Caco-2 (cell line): ENCODE results near the gene BIRC7. TPM values are rescaled to one million over a fixed set of nuclear protein-coding genes. Genes with fewer than 3 reads are reported as not detected.

Experiments used
- BruUV-seq: library from RNA; stranded (reverse); fragments of 400-500 nt; replicated peaks from 2 replicates; lab custom pipeline; 2021; lab: Mats Ljungman, UMichigan
- CTCF ChIA-PET: fragments of 300-600 bp; sonication (Branson Sonifier 250); formaldehyde crosslinking; loops from one replicate; lab custom pipeline; 2022; ENCODE audit warnings: antibody characterized with exemption; lab: Charles Lee
- POLR2A ChIA-PET: fragments of 300-600 bp; sonication (Branson Sonifier 250); formaldehyde crosslinking; loops from one replicate; lab custom pipeline; 2022; ENCODE audit warnings: antibody characterized with exemption; lab: Charles Lee
- DNase-seq, 2 experiments: peaks; one replicate each; pipeline versions ENCODE4 v3.0.0 to v3.0.0-alpha.2; 2020 to 2022
- H3K27me3 ChIP-seq: replicated peaks from 2 replicates; pipeline ENCODE4 v1.6.0; 2011; ENCODE audit warnings: low read length; ENCODE audit not compliant: control insufficient read depth, insufficient read depth
- H3K36me3 ChIP-seq: 2 replicates; pipeline ENCODE4 v1.5.1; 2011; ENCODE audit warnings: low read length; ENCODE audit not compliant: control insufficient read depth, insufficient read depth
- H3K4me1 ChIP-seq: fragments of 250-450 bp; sonication (Bioruptor Pico); 2 replicates; pipeline ENCODE4 v1.5.1; 2020; ENCODE audit warnings: mild to moderate bottlenecking
- H3K4me3 ChIP-seq: 2 replicates; pipeline ENCODE4 v1.5.1; 2011; ENCODE audit warnings: low read depth, mild to moderate bottlenecking, control low read depth, low read length
- H3K9me3 ChIP-seq: fragments of 250-450 bp; sonication (Bioruptor Pico); 2 replicates; pipeline ENCODE4 v1.5.1; 2020; ENCODE audit warnings: mild to moderate bottlenecking, moderate library complexity
- H3K27ac Mint-ChIP-seq: one replicate; pipeline ENCODE4 v1.8.0; 2022; ENCODE audit warnings: mixed read lengths; ENCODE audit not compliant: unreplicated experiment
- H3K27me3 Mint-ChIP-seq: one replicate; pipeline ENCODE4 v1.8.0; 2022; ENCODE audit warnings: mixed read lengths; ENCODE audit not compliant: insufficient read depth, unreplicated experiment
- H3K36me3 Mint-ChIP-seq: one replicate; pipeline ENCODE4 v1.8.0; 2022; ENCODE audit warnings: mild to moderate bottlenecking, mixed read lengths; ENCODE audit not compliant: insufficient read depth, unreplicated experiment
- H3K4me1 Mint-ChIP-seq: one replicate; pipeline ENCODE4 v1.8.0; 2022; ENCODE audit warnings: low read depth, mixed read lengths; ENCODE audit not compliant: unreplicated experiment
- H3K4me3 Mint-ChIP-seq: one replicate; pipeline ENCODE4 v1.8.0; 2022; ENCODE audit warnings: mild to moderate bottlenecking, moderate library complexity, mixed read lengths; ENCODE audit not compliant: unreplicated experiment
- H3K9me3 Mint-ChIP-seq: one replicate; pipeline ENCODE4 v1.8.0; 2022; ENCODE audit warnings: mixed read lengths; ENCODE audit not compliant: unreplicated experiment
- CTCF ChIP-seq, 2 experiments: fragments of 200-600 bp in 1 of 2; IDR thresholded peaks; 1 replicate in 1 of 2; 2 replicates in 1 of 2; pipeline versions ENCODE4 v1.5.1 to v1.8.0; 2011 to 2022; ENCODE audit warnings: antibody characterized with exemption in 1 of 2, control low read depth in 1 of 2, inconsistent platforms in 1 of 2, low read depth in 1 of 2, low read length in 1 of 2, mild to moderate bottlenecking in 1 of 2, moderate library complexity in 1 of 2; ENCODE audit not compliant: insufficient read depth in 1 of 2, severe bottlenecking in 1 of 2, unreplicated experiment in 1 of 2
- intact Hi-C: fragments of 100-400 bp; cut with micrococcal nuclease; formaldehyde crosslinking; loops from one replicate; pipeline ENCODE4 v1.10.0; 2022; ENCODE audit not compliant: unreplicated experiment
- total RNA-seq: library from RNA; stranded (reverse); gene quantifications from 2 replicates; pipeline ENCODE4 v1.2.3, GENCODE V29; 2022

Gene BIRC7
- total RNA-seq, 1 experiment from 2014 or later: 0.54 TPM

- peaks cover 2% of the 10 kb centered on the region for H3K36me3 ChIP-seq
- Mint-ChIP-seq H3K4me1 (peaks cover 24% of the 10 kb centered on the region), H3K36me3 (peaks cover 19% of the 10 kb centered on the region), H3K4me3 (no peak overlapping the region), H3K9me3 (no peaks in the 10 kb centered on the region), H3K27ac (no peak overlapping the region), H3K27me3 (peaks cover 3% of the 10 kb centered on the region)
- no TSS peak for BruUV-seq
- intact Hi-C loops: no loop called here
- POLR2A ChIA-PET: no interaction called here
- no peak for DNase-seq
- no peaks in the 10 kb centered on the region for H3K9me3 ChIP-seq
- H3K4me3 ChIP-seq: no peak overlapping the region
- TF ChIP-seq CTCF (IDR thresholded peaks at IDR 0.05; ENCODE audit: insufficient read depth in 1 of 2, low read depth in 1 of 2, low read length in 1 of 2, severe bottlenecking in 1 of 2, unreplicated experiment in 1 of 2): peak in 1 of 2 experiments; percentile 20
- H3K27me3 ChIP-seq: no peaks in the 10 kb centered on the region
- CTCF ChIA-PET: interaction anchor here (1.4 kb wide), 1 partner anchor 16 kb away, joined by 3 read pairs; no protein-coding TSS in a partner anchor
- H3K4me1 ChIP-seq: peaks cover 26% of the 10 kb centered on the region
Observed at GRCh38 chr20:63218701-63219446, 16.8 kb upstream of the BIRC7 start.

GRCh38 chr20:63219447-63219821, 16.3 kb upstream of the BIRC7 start:
- DNase-seq: no peak
- H3K4me1 Mint-ChIP-seq: peaks cover 19% of the 10 kb centered on the region
- BruUV-seq: no TSS peak
- peaks cover 13% of the 10 kb centered on the region for H3K36me3 Mint-ChIP-seq
- ChIA-PET POLR2A (no interaction called here), CTCF (interaction anchor here (1.4 kb wide), 1 partner anchor 15 kb away, joined by 3 read pairs; no protein-coding TSS in a partner anchor)
- H3K4me1 ChIP-seq: peaks cover 24% of the 10 kb centered on the region
- no peaks in the 10 kb centered on the region for H3K27me3 ChIP-seq
- H3K27ac Mint-ChIP-seq: no peak overlapping the region
- H3K27me3 Mint-ChIP-seq: peaks cover 3% of the 10 kb centered on the region
- intact Hi-C loops: no loop called here
- no peak overlapping the region for H3K4me3 Mint-ChIP-seq
- no peaks in the 10 kb centered on the region for H3K36me3 ChIP-seq
- H3K9me3 ChIP-seq: no peaks in the 10 kb centered on the region
- H3K9me3 Mint-ChIP-seq: no peaks in the 10 kb centered on the region
- no peak for TF ChIP-seq CTCF (IDR thresholded peaks at IDR 0.05; ENCODE audit: insufficient read depth in 1 of 2, low read depth in 1 of 2, low read length in 1 of 2, severe bottlenecking in 1 of 2, unreplicated experiment in 1 of 2)
- H3K4me3 ChIP-seq: no peak overlapping the region

- H3K27ac Mint-ChIP-seq: no peak overlapping the region
- ChIA-PET POLR2A (no interaction called here), CTCF (interaction anchor here (1.1 to 1.4 kb wide), 2 partner anchors 15 to 53 kb away, joined by 3 read pairs; partner anchors contain the start of gene ARFGAP1)
- H3K27me3 ChIP-seq: no peaks in the 10 kb centered on the region
- BruUV-seq: no TSS peak
- H3K36me3 Mint-ChIP-seq: peaks cover 7% of the 10 kb centered on the region
- peaks cover 13% of the 10 kb centered on the region for H3K4me1 Mint-ChIP-seq
- H3K27me3 Mint-ChIP-seq: peaks cover 3% of the 10 kb centered on the region
- H3K4me3 Mint-ChIP-seq: no peak overlapping the region
- intact Hi-C loops: loop anchor here (5.0 kb wide), 1 partner anchor 162 kb away; no protein-coding TSS in a partner anchor
- DNase-seq: no peak
- no peaks in the 10 kb centered on the region for H3K36me3 ChIP-seq
- peaks cover 21% of the 10 kb centered on the region for H3K4me1 ChIP-seq
- no peaks in the 10 kb centered on the region for H3K9me3 ChIP-seq
- no peaks in the 10 kb centered on the region for H3K9me3 Mint-ChIP-seq
- no peak for TF ChIP-seq CTCF (IDR thresholded peaks at IDR 0.05; ENCODE audit: insufficient read depth in 1 of 2, low read depth in 1 of 2, low read length in 1 of 2, severe bottlenecking in 1 of 2, unreplicated experiment in 1 of 2)
- no peak overlapping the region for H3K4me3 ChIP-seq
Observed at GRCh38 chr20:63219866-63220521, 15.7 kb upstream of the BIRC7 start.
